ENCODE measurements around the gene MRI1.
A peak's percentile ranks its signal among the peaks of the same experiment; 100 is the strongest.

Gene MRI1

DNA sequence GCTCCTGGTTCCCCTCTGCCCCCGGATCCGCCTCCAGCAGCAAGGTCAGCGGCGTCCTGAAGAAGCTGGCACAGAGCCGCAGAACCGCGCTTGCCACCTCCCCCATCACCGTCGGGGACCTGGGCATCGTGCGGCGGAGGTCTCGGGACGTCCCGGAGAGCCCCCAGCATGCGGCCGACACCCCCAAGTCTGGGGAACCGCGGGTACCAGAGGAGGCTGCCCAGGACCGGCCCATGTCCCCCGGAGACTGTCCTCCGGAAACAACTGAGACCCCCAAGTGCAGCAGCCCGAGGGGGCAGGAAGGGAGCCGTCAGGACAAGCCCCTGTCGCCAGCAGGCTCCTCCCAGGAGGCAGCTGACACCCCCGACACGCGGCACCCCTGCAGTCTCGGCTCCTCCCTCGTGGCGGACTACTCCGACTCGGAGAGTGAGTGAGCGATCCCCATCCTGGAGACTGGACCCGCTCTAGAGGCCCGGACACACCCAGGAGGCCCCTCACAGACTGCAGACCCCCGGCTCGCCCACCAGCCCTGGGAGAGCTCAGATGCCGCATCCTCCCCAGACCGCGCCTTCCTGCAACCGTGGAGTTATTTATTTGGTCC is 1.6 kb upstream of the MRI1 start:
- Histone ChIP-seq H4K5ac (ENCODE audit: low read length) (no peak overlapping the region), H3K36me3 (ENCODE audit: control insufficient read depth, insufficient read depth, low read length) (no peaks in the 10 kb centered on the region), H3K4me1 (ENCODE audit: control insufficient read depth, low read depth, low read length) (no peaks in the 10 kb centered on the region), H3K79me1 (ENCODE audit: low read length) (no peaks in the 10 kb centered on the region), H3K27me3 (ENCODE audit: insufficient read depth, low read length, poor library complexity) (no peaks in the 10 kb centered on the region), H2BK120ac (ENCODE audit: low read depth, low read length) (no peak overlapping the region), H4K8ac (ENCODE audit: low read depth, low read length) (no peak overlapping the region), H3K23ac (ENCODE audit: low read length) (no peak overlapping the region), H3K9ac (ENCODE audit: low read length) (no peak overlapping the region), H2BK15ac (replicated peaks; ENCODE audit: low read depth) (no peak overlapping the region), H3K4me3 (ENCODE audit: low read length) (no peak overlapping the region), H3K56ac (ENCODE audit: low read length) (no peak overlapping the region), H3K4me2 (ENCODE audit: low read length) (no peak overlapping the region), H3K79me2 (ENCODE audit: control insufficient read depth, insufficient read depth, low read length) (no peaks in the 10 kb centered on the region), H3K27ac (ENCODE audit: low read depth, low read length) (no peak overlapping the region), H3K4ac (ENCODE audit: low read depth, low read length) (no peak overlapping the region), H3K18ac (ENCODE audit: low read length) (no peak overlapping the region), H2BK5ac (ENCODE audit: low read length) (no peak overlapping the region), H2AK5ac (ENCODE audit: low read length) (no peak overlapping the region)
- DNase-seq = no peak
- WGBS (ENCODE audit: extremely low coverage, insufficient coverage, low lambda C conversion rate) = no CpG with 5 or more reads among the region's 42 CpGs

DNA sequence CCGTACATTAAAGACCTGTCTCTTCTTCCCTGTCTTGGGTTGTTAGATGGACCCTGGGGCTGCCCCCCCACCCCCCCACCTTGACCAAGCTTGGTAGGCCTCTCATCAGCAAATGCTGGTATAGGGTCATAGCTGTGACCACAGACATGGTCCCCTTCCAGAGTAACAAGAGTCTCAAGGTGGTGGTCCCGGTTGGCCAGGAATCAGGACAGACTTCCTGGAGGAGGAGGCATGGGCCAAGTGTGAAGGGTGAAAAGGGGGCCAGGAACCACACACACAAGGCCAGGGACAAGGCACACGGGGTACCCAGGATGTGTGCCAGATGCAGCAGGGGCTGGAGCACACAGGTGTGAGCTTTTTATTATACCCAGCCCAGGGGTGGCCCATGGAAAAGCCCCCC is 1.1 kb upstream of the MRI1 start:
- Histone ChIP-seq H2BK15ac (replicated peaks; ENCODE audit: low read depth) (no peak overlapping the region), H3K23ac (ENCODE audit: low read length) (no peak overlapping the region), H3K4me3 (ENCODE audit: low read length) (no peak overlapping the region), H3K79me1 (ENCODE audit: low read length) (no peaks in the 10 kb centered on the region), H3K27ac (ENCODE audit: low read depth, low read length) (no peak overlapping the region), H3K4me1 (ENCODE audit: control insufficient read depth, low read depth, low read length) (no peaks in the 10 kb centered on the region), H3K79me2 (ENCODE audit: control insufficient read depth, insufficient read depth, low read length) (no peaks in the 10 kb centered on the region), H3K56ac (ENCODE audit: low read length) (no peak overlapping the region), H3K4me2 (ENCODE audit: low read length) (no peak overlapping the region), H3K9ac (ENCODE audit: low read length) (no peak overlapping the region), H3K27me3 (ENCODE audit: insufficient read depth, low read length, poor library complexity) (no peaks in the 10 kb centered on the region), H2BK120ac (ENCODE audit: low read depth, low read length) (no peak overlapping the region), H2BK5ac (ENCODE audit: low read length) (no peak overlapping the region), H4K8ac (ENCODE audit: low read depth, low read length) (no peak overlapping the region), H3K18ac (ENCODE audit: low read length) (no peak overlapping the region), H3K36me3 (ENCODE audit: control insufficient read depth, insufficient read depth, low read length) (no peaks in the 10 kb centered on the region), H2AK5ac (ENCODE audit: low read length) (no peak overlapping the region), H3K4ac (ENCODE audit: low read depth, low read length) (no peak overlapping the region), H4K5ac (ENCODE audit: low read length) (no peak overlapping the region)
- no peak for DNase-seq
- WGBS (ENCODE audit: extremely low coverage, insufficient coverage, low lambda C conversion rate) = no CpG with 5 or more reads among the region's 3 CpGs

- H3K79me1 ChIP-seq (ENCODE audit: low read length) = no peaks in the 10 kb centered on the region
- H3K79me2 ChIP-seq (ENCODE audit: control insufficient read depth, insufficient read depth, low read length) = no peaks in the 10 kb centered on the region
- H3K23ac ChIP-seq (ENCODE audit: low read length) = no peak overlapping the region
- H3K36me3 ChIP-seq (ENCODE audit: control insufficient read depth, insufficient read depth, low read length) = no peaks in the 10 kb centered on the region
- H2AK5ac ChIP-seq (ENCODE audit: low read length) = no peak overlapping the region
- no peak overlapping the region for H3K27ac ChIP-seq (ENCODE audit: low read depth, low read length)
- no peak overlapping the region for H4K5ac ChIP-seq (ENCODE audit: low read length)
- peak overlapping the region; percentile 69 for H3K9ac ChIP-seq (ENCODE audit: low read length)
- H3K18ac ChIP-seq (ENCODE audit: low read length) = peak overlapping the region; percentile 42
- no peak overlapping the region for H2BK15ac ChIP-seq (replicated peaks; ENCODE audit: low read depth)
- H3K4ac ChIP-seq (ENCODE audit: low read depth, low read length) = no peak overlapping the region
- H4K8ac ChIP-seq (ENCODE audit: low read depth, low read length) = no peak overlapping the region
- DNase-seq = no peak
- H3K56ac ChIP-seq (ENCODE audit: low read length) = peak overlapping the region; percentile 78
- H2BK120ac ChIP-seq (ENCODE audit: low read depth, low read length) = no peak overlapping the region
- no peaks in the 10 kb centered on the region for H3K27me3 ChIP-seq (ENCODE audit: insufficient read depth, low read length, poor library complexity)
- no peak overlapping the region for H2BK5ac ChIP-seq (ENCODE audit: low read length)
- H3K4me1 ChIP-seq (ENCODE audit: control insufficient read depth, low read depth, low read length) = no peaks in the 10 kb centered on the region
- peak overlapping the region; percentile 20 for H3K4me3 ChIP-seq (ENCODE audit: low read length)
- peak overlapping the region; percentile 26 for H3K4me2 ChIP-seq (ENCODE audit: low read length)
- no CpG with 5 or more reads among the region's 48 CpGs for WGBS (ENCODE audit: extremely low coverage, insufficient coverage, low lambda C conversion rate)
Observed at GRCh38 chr19:13764821-13765394, 586 bp downstream of the MRI1 start.

DNA sequence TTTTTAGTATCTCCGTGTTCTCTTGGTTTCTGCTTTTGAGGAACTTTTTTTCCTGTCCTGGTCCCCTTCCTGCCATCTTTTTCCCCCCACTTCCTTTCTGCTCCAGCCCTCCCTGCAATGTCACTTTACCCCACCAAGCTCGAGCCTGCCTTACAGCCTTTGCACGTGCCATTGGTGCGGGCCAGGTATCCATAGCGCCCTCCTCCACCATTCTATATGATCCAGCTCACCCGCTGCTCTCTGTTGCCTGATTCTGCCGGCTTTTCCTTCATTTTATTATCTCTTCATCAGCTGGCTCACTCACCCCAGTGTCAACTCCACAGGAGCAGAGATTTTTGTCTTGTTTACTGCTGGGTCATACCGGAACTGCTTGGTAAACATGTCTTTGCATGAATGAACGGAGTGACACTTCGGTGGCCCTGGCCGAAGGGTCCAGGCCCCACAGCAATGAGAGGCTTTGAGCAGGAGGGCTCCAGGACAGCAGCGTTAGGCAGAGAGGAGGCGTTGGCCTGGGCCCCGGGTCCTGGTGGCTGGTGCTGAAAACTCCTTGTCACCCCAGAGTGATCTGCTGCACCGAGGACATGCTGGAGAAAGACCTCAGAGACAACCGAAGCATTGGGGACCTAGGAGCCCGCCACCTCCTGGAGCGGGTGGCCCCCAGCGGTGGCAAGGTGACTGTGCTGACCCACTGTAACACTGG is 1.2 kb downstream of the MRI1 start:
- no peak overlapping the region for H3K23ac ChIP-seq (ENCODE audit: low read length)
- H3K4ac ChIP-seq (ENCODE audit: low read depth, low read length) = no peak overlapping the region
- H3K79me1 ChIP-seq (ENCODE audit: low read length) = no peaks in the 10 kb centered on the region
- H3K9ac ChIP-seq (ENCODE audit: low read length) = peak overlapping the region; percentile 69
- H3K27ac ChIP-seq (ENCODE audit: low read depth, low read length) = no peak overlapping the region
- H3K4me1 ChIP-seq (ENCODE audit: control insufficient read depth, low read depth, low read length) = no peaks in the 10 kb centered on the region
- H3K36me3 ChIP-seq (ENCODE audit: control insufficient read depth, insufficient read depth, low read length) = no peaks in the 10 kb centered on the region
- peak overlapping the region; percentile 20 for H3K4me3 ChIP-seq (ENCODE audit: low read length)
- H3K56ac ChIP-seq (ENCODE audit: low read length) = peak overlapping the region; percentile 78
- H3K79me2 ChIP-seq (ENCODE audit: control insufficient read depth, insufficient read depth, low read length) = no peaks in the 10 kb centered on the region
- peak; percentile 42 for DNase-seq
- no peak overlapping the region for H2BK15ac ChIP-seq (replicated peaks; ENCODE audit: low read depth)
- H3K18ac ChIP-seq (ENCODE audit: low read length) = no peak overlapping the region
- no peak overlapping the region for H4K8ac ChIP-seq (ENCODE audit: low read depth, low read length)
- peak overlapping the region; percentile 26 for H3K4me2 ChIP-seq (ENCODE audit: low read length)
- WGBS (ENCODE audit: extremely low coverage, insufficient coverage, low lambda C conversion rate) = no CpG with 5 or more reads among the region's 19 CpGs
- no peak overlapping the region for H2BK120ac ChIP-seq (ENCODE audit: low read depth, low read length)
- no peak overlapping the region for H2AK5ac ChIP-seq (ENCODE audit: low read length)
- no peak overlapping the region for H2BK5ac ChIP-seq (ENCODE audit: low read length)
- H3K27me3 ChIP-seq (ENCODE audit: insufficient read depth, low read length, poor library complexity) = no peaks in the 10 kb centered on the region
- H4K5ac ChIP-seq (ENCODE audit: low read length) = no peak overlapping the region

GRCh38 chr19:13766095-13766481 is 1.8 kb downstream of the MRI1 start:
- Histone ChIP-seq H3K9ac (ENCODE audit: low read length) (no peak overlapping the region), H2AK5ac (ENCODE audit: low read length) (no peak overlapping the region), H3K36me3 (ENCODE audit: control insufficient read depth, insufficient read depth, low read length) (no peaks in the 10 kb centered on the region), H4K8ac (ENCODE audit: low read depth, low read length) (no peak overlapping the region), H3K23ac (ENCODE audit: low read length) (no peak overlapping the region), H3K4ac (ENCODE audit: low read depth, low read length) (no peak overlapping the region), H3K79me2 (ENCODE audit: control insufficient read depth, insufficient read depth, low read length) (no peaks in the 10 kb centered on the region), H3K4me1 (ENCODE audit: control insufficient read depth, low read depth, low read length) (no peaks in the 10 kb centered on the region), H3K4me2 (ENCODE audit: low read length) (no peak overlapping the region), H2BK5ac (ENCODE audit: low read length) (no peak overlapping the region), H3K27me3 (ENCODE audit: insufficient read depth, low read length, poor library complexity) (no peaks in the 10 kb centered on the region), H3K27ac (ENCODE audit: low read depth, low read length) (no peak overlapping the region), H2BK120ac (ENCODE audit: low read depth, low read length) (no peak overlapping the region), H3K18ac (ENCODE audit: low read length) (no peak overlapping the region), H3K79me1 (ENCODE audit: low read length) (no peaks in the 10 kb centered on the region), H3K4me3 (ENCODE audit: low read length) (no peak overlapping the region), H4K5ac (ENCODE audit: low read length) (no peak overlapping the region), H3K56ac (ENCODE audit: low read length) (no peak overlapping the region), H2BK15ac (replicated peaks; ENCODE audit: low read depth) (no peak overlapping the region)
- no peak for DNase-seq
- WGBS (ENCODE audit: extremely low coverage, insufficient coverage, low lambda C conversion rate) = no CpG with 5 or more reads among the region's 3 CpGs
